Colonic mucosa (tissue), 4 donors: Measurements from ENCODE around the gene PARN. TPM values are rescaled to one million over a fixed set of nuclear protein-coding genes. Genes with fewer than 3 reads are reported as not detected.

Source experiments
- DNase-seq: peaks from one replicate; pipeline ENCODE4 v3.0.0-alpha.2; 2020
- H3K27ac ChIP-seq: fragments of 200-600 bp; one replicate; pipeline ENCODE4 v1.8.0; 2021
- H3K27me3 ChIP-seq: fragments of 200-600 bp; one replicate; pipeline ENCODE4 v1.8.0; 2021
- H3K36me3 ChIP-seq: fragments of 200-600 bp; one replicate; pipeline ENCODE4 v1.8.0; 2021
- H3K4me1 ChIP-seq: fragments of 200-600 bp; one replicate; pipeline ENCODE4 v1.8.0; 2021; ENCODE audit warnings: mild to moderate bottlenecking
- H3K4me3 ChIP-seq: fragments of 200-600 bp; one replicate; pipeline ENCODE4 v1.8.0; 2021
- H3K9ac ChIP-seq, 2 donors: one replicate each; pipeline ENCODE4 v1.7.0; 2013; ENCODE audit warnings: control low read depth in 2 of 2, low read depth in 2 of 2, low read length in 2 of 2
- H3K9me3 ChIP-seq: fragments of 200-600 bp; one replicate; pipeline ENCODE4 v1.8.0; 2021
- intact Hi-C: fragments of 100-400 bp; cut with DNase I; formaldehyde crosslinking; loops from one replicate; pipeline ENCODE4 v1.14.1; 2022
- total RNA-seq, 2 donors: library from RNA; stranded (reverse); fragmentation: NEBNext Ultra II Directional in 1 of 2; extraction: Animal tissue kit (Norgen Biotek cat#: 25700) in 1 of 2; gene quantifications; one replicate each; pipeline ENCODE4 v1.2.1, GENCODE V29; 2021
- TF ChIP-seq, protein P1 (sequence below): fragments of 200-600 bp; IDR thresholded peaks from one replicate; pipeline ENCODE4 v1.8.0; 2022; ENCODE audit warnings: antibody characterized with exemption, mild to moderate bottlenecking
- donor health status: healthy.
- donor health status: DM: no; HTN: no; CAD: no.
- donor health status: DM: no; HTN: no; CAD: no.

PARN gene
- total RNA-seq, 2 donors from 2014 or later = 24.2 to 25.6 TPM

- no peaks in the 10 kb centered on the region for H3K9me3 ChIP-seq
- H3K4me1 ChIP-seq = peaks cover 4% of the 10 kb centered on the region
- H3K36me3 ChIP-seq = no peaks in the 10 kb centered on the region
- intact Hi-C loops = no loop called here
- peak overlapping the region; percentile 90 to 98 for H3K9ac ChIP-seq
- TF ChIP-seq, protein P1, sequence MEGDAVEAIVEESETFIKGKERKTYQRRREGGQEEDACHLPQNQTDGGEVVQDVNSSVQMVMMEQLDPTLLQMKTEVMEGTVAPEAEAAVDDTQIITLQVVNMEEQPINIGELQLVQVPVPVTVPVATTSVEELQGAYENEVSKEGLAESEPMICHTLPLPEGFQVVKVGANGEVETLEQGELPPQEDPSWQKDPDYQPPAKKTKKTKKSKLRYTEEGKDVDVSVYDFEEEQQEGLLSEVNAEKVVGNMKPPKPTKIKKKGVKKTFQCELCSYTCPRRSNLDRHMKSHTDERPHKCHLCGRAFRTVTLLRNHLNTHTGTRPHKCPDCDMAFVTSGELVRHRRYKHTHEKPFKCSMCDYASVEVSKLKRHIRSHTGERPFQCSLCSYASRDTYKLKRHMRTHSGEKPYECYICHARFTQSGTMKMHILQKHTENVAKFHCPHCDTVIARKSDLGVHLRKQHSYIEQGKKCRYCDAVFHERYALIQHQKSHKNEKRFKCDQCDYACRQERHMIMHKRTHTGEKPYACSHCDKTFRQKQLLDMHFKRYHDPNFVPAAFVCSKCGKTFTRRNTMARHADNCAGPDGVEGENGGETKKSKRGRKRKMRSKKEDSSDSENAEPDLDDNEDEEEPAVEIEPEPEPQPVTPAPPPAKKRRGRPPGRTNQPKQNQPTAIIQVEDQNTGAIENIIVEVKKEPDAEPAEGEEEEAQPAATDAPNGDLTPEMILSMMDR = no peak
- no peaks in the 10 kb centered on the region for H3K27me3 ChIP-seq
- H3K27ac ChIP-seq = peak overlapping the region; percentile 92
- peak overlapping the region; percentile 81 for H3K4me3 ChIP-seq
- DNase-seq = no peak
These were observed 1.1 kb downstream of the PARN start for GRCh38 chr16:14628806-14629611.

GRCh38 chr16:14627078-14627477 lies 3.0 kb downstream of the PARN start:
- Histone ChIP-seq H3K36me3 (no peaks in the 10 kb centered on the region), H3K9ac (no peak overlapping the region), H3K4me3 (no peak overlapping the region), H3K27ac (no peak overlapping the region), H3K9me3 (no peaks in the 10 kb centered on the region), H3K27me3 (no peaks in the 10 kb centered on the region), H3K4me1 (peaks cover 4% of the 10 kb centered on the region)
- intact Hi-C loops = no loop called here
- TF ChIP-seq, protein P1 = no peak
- DNase-seq = no peak

GRCh38 chr16:14618566-14618965 lies 11.5 kb downstream of the PARN start:
- no peak overlapping the region for H3K4me3 ChIP-seq
- DNase-seq = no peak
- intact Hi-C loops = no loop called here
- no peaks in the 10 kb centered on the region for H3K27me3 ChIP-seq
- no peak overlapping the region for H3K9ac ChIP-seq
- peaks cover 9% of the 10 kb centered on the region for H3K36me3 ChIP-seq
- TF ChIP-seq, protein P1 = no peak
- no peak overlapping the region for H3K27ac ChIP-seq
- H3K9me3 ChIP-seq = no peaks in the 10 kb centered on the region
- H3K4me1 ChIP-seq = no peaks in the 10 kb centered on the region

- TF ChIP-seq, protein P1 = no peak
- intact Hi-C loops = no loop called here
- Histone ChIP-seq H3K27me3 (no peaks in the 10 kb centered on the region), H3K9me3 (no peaks in the 10 kb centered on the region), H3K4me3 (no peak overlapping the region), H3K27ac (no peak overlapping the region), H3K4me1 (no peaks in the 10 kb centered on the region), H3K9ac (no peak overlapping the region), H3K36me3 (peaks cover 9% of the 10 kb centered on the region)
- no peak for DNase-seq
These were observed 13.8 kb downstream of the PARN start for GRCh38 chr16:14616280-14616679.

GRCh38 chr16:14613991-14614390 lies 16.1 kb downstream of the PARN start:
- Histone ChIP-seq H3K27me3 (no peaks in the 10 kb centered on the region), H3K36me3 (peaks cover 9% of the 10 kb centered on the region), H3K4me1 (no peaks in the 10 kb centered on the region), H3K4me3 (no peak overlapping the region), H3K9me3 (no peaks in the 10 kb centered on the region), H3K27ac (no peak overlapping the region), H3K9ac (no peak overlapping the region)
- intact Hi-C loops = no loop called here
- TF ChIP-seq, protein P1 = no peak
- DNase-seq = no peak
